Erythroblast (primary cell): ENCODE results near the gene SF3A1.

ENCODE experiments used
- GATA1 ChIP-seq: IDR thresholded peaks from 2 replicates; pipeline ENCODE4 v1.6.1; 2011; ENCODE audit warnings: low read depth, mild to moderate bottlenecking, control low read depth, low read length, moderate library complexity
- POLR2A ChIP-seq: IDR thresholded peaks from 2 replicates; pipeline ENCODE4 v1.6.1; 2011; ENCODE audit warnings: mild to moderate bottlenecking, low read length

GRCh38 chr22:30301995-30302809 lies 54.5 kb downstream of the SF3A1 start:
- TF ChIP-seq POLR2A (no peak), GATA1 (no peak)
